Activated CD8-positive, alpha-beta T cell treated with anti-CD3 and anti-CD28 coated beads, Interleukin-2, amount 10 ng/mL, durations not matched to agents 7 days and 5 days (primary cell): ENCODE data around the gene PARP8. TPM values are rescaled to one million over a fixed set of nuclear protein-coding genes. Genes with fewer than 3 reads are reported as not detected.

Source experiments
- ATAC-seq: fragments of 150-1000 bp; cut with Tn5 transposase; one replicate; pipeline ENCODE4 v1.10.0; 2021; ENCODE audit warnings: moderate library complexity
- CTCF ChIA-PET: fragments of 350-600 bp; sonication (Branson Sonifier 250); formaldehyde crosslinking; loops from one replicate; lab custom pipeline; 2021; ENCODE audit warnings: antibody characterized with exemption; lab: Charles Lee
- POLR2A ChIA-PET: fragments of 350-600 bp; sonication (Branson Sonifier 250); formaldehyde crosslinking; loops from one replicate; lab custom pipeline; 2021; ENCODE audit warnings: antibody characterized with exemption; lab: Charles Lee
- DNase-seq: peaks from one replicate; pipeline ENCODE4 v3.0.0-alpha.2; 2020
- H3K27ac Mint-ChIP-seq: one replicate; pipeline ENCODE4 v1.8.0; 2021; ENCODE audit warnings: mild to moderate bottlenecking, mixed read lengths
- H3K27me3 Mint-ChIP-seq: one replicate; pipeline ENCODE4 v1.8.0; 2021; ENCODE audit warnings: low read depth, mixed read lengths
- H3K36me3 Mint-ChIP-seq: one replicate; pipeline ENCODE4 v1.8.0; 2021; ENCODE audit warnings: low read depth, mixed read lengths
- H3K4me1 Mint-ChIP-seq: one replicate; pipeline ENCODE4 v1.8.0; 2021; ENCODE audit warnings: low read depth, mixed read lengths
- H3K4me3 Mint-ChIP-seq: one replicate; pipeline ENCODE4 v1.8.0; 2021; ENCODE audit warnings: mild to moderate bottlenecking, mixed read lengths
- H3K9me3 Mint-ChIP-seq: one replicate; pipeline ENCODE4 v1.8.0; 2022; ENCODE audit warnings: mixed read lengths; ENCODE audit not compliant: insufficient read depth
- total RNA-seq, 2 experiments: library from RNA; stranded (reverse); gene quantifications; one replicate each; pipeline ENCODE4 v1.2.3, GENCODE V29; 2021

PARP8 gene
- total RNA-seq, 2 experiments from 2014 or later, result 78.5 to 80.0 TPM

- H3K9me3 Mint-ChIP-seq, result no peaks in the 10 kb centered on the region
- no peak for ATAC-seq
- CTCF ChIA-PET, result no interaction called here
- DNase-seq, result no peak
- POLR2A ChIA-PET, result no interaction called here
- H3K36me3 Mint-ChIP-seq, result no peaks in the 10 kb centered on the region
- no peaks in the 10 kb centered on the region for H3K4me1 Mint-ChIP-seq
- no peak overlapping the region for H3K4me3 Mint-ChIP-seq
- peaks cover 9% of the 10 kb centered on the region for H3K27me3 Mint-ChIP-seq
- H3K27ac Mint-ChIP-seq, result no peak overlapping the region
Measured at GRCh38 chr5:50886657-50887345, 220.4 kb downstream of the PARP8 start.

GRCh38 chr5:50887889-50888633, 221.6 kb downstream of the PARP8 start:
- Mint-ChIP-seq H3K27ac (no peak overlapping the region), H3K27me3 (peaks cover 9% of the 10 kb centered on the region), H3K4me1 (no peaks in the 10 kb centered on the region), H3K36me3 (no peaks in the 10 kb centered on the region), H3K4me3 (no peak overlapping the region), H3K9me3 (no peaks in the 10 kb centered on the region)
- CTCF ChIA-PET, result no interaction called here
- no peak for ATAC-seq
- no peak for DNase-seq
- POLR2A ChIA-PET, result no interaction called here

- no peaks in the 10 kb centered on the region for H3K36me3 Mint-ChIP-seq
- H3K9me3 Mint-ChIP-seq, result no peaks in the 10 kb centered on the region
- H3K4me3 Mint-ChIP-seq, result no peak overlapping the region
- ChIA-PET POLR2A (no interaction called here), CTCF (no interaction called here)
- no peak overlapping the region for H3K27ac Mint-ChIP-seq
- H3K27me3 Mint-ChIP-seq, result peaks cover 9% of the 10 kb centered on the region
- H3K4me1 Mint-ChIP-seq, result no peaks in the 10 kb centered on the region
- ATAC-seq, result no peak
- no peak for DNase-seq
Measured at GRCh38 chr5:50888751-50889150, 222.3 kb downstream of the PARP8 start.

- Mint-ChIP-seq H3K9me3 (no peaks in the 10 kb centered on the region), H3K27ac (no peak overlapping the region), H3K4me1 (no peaks in the 10 kb centered on the region), H3K36me3 (no peaks in the 10 kb centered on the region), H3K27me3 (peaks cover 9% of the 10 kb centered on the region), H3K4me3 (no peak overlapping the region)
- no peak for ATAC-seq
- ChIA-PET CTCF (no interaction called here), POLR2A (no interaction called here)
- DNase-seq, result no peak
Measured at GRCh38 chr5:50889790-50890189, 223.4 kb downstream of the PARP8 start.

Other genes starting within 250 kb of the PARP8 start
- 100 to 1,000 TPM; 139 to 149 TPM for gene EMB, start 225.3 kb upstream of the PARP8 start, total RNA-seq